Measurements from ENCODE around the gene PLXNA4.

- no peak for TF ChIP-seq CTCF (IDR thresholded peaks at IDR 0.05; ENCODE audit: insufficient read depth, low read depth, low read length)
- TF ChIP-seq EZH2 (IDR thresholded peaks at IDR 0.05; ENCODE audit: insufficient read depth, low read length) = no peak
Measured at GRCh38 chr7:132604121-132604520, 27.9 kb upstream of the PLXNA4 start.

Measured in astrocyte (in vitro differentiated cells and primary cell).